Measurements from ENCODE around the gene ERI3.

ERI3 gene

GRCh38 chr1:44249543-44249942 lies 105.5 kb downstream of the ERI3 start:
- ChIA-PET POLR2A (no interaction called here), CTCF (interaction anchor here (0.8 to 4.9 kb wide), 4 partner anchors 11 to 70 kb away, joined by 3 to 24 read pairs (median 3); no protein-coding TSS in a partner anchor)
- no peak for DNase-seq (ENCODE audit: low read depth, low spot score)

GRCh38 chr1:44246806-44247205 lies 108.3 kb downstream of the ERI3 start:
- ChIA-PET CTCF (interaction anchor here (1.1 to 4.9 kb wide), 3 partner anchors 9 to 29 kb away, joined by 3 to 24 read pairs (median 4); no protein-coding TSS in a partner anchor), POLR2A (no interaction called here)
- TF ChIP-seq CTCF (IDR thresholded peaks at IDR 0.05; ENCODE audit: insufficient read depth, low read length, missing control alignments) = no peak
- DNase-seq (ENCODE audit: low read depth, low spot score) = no peak
- no peak overlapping the region for H3K4me3 ChIP-seq (ENCODE audit: low read depth, low read length)

More at GRCh38 chr1:44249543-44249942, 105.5 kb downstream of the ERI3 start:
- no peak for TF ChIP-seq CTCF (IDR thresholded peaks at IDR 0.05; ENCODE audit: insufficient read depth, low read length, missing control alignments)
- H3K4me3 ChIP-seq (ENCODE audit: low read depth, low read length) = no peak overlapping the region

GRCh38 chr1:44244986-44245385 lies 110.1 kb downstream of the ERI3 start:
- TF ChIP-seq CTCF (IDR thresholded peaks at IDR 0.05; ENCODE audit: insufficient read depth, low read length, missing control alignments) = no peak
- DNase-seq (ENCODE audit: low read depth, low spot score) = no peak
- CTCF ChIA-PET = no interaction called here
- H3K4me3 ChIP-seq (ENCODE audit: low read depth, low read length) = no peak overlapping the region
- POLR2A ChIA-PET = no interaction called here

- ChIA-PET CTCF (interaction anchor here (0.7 kb wide), 1 partner anchor 15 kb away, joined by 3 read pairs; no protein-coding TSS in a partner anchor), POLR2A (no interaction called here)
- no peak overlapping the region for H3K4me3 ChIP-seq (ENCODE audit: low read depth, low read length)
- TF ChIP-seq CTCF (IDR thresholded peaks at IDR 0.05; ENCODE audit: insufficient read depth, low read length, missing control alignments) = no peak
- DNase-seq (ENCODE audit: low read depth, low spot score) = no peak
Observed at GRCh38 chr1:44243782-44244495, 111.1 kb downstream of the ERI3 start.

- H3K4me3 ChIP-seq (ENCODE audit: low read depth, low read length) = no peak overlapping the region
- ChIA-PET POLR2A (no interaction called here), CTCF (interaction anchor here (0.6 to 0.7 kb wide), 2 partner anchors 9 to 16 kb away, joined by 3 read pairs; no protein-coding TSS in a partner anchor)
- TF ChIP-seq CTCF (IDR thresholded peaks at IDR 0.05; ENCODE audit: insufficient read depth, low read length, missing control alignments) = no peak
- DNase-seq (ENCODE audit: low read depth, low spot score) = no peak
Observed at GRCh38 chr1:44242746-44243145, 112.3 kb downstream of the ERI3 start.

- CTCF ChIA-PET = interaction anchor here (1.4 to 9.7 kb wide), 6 partner anchors 13 to 192 kb away, joined by 3 to 167 read pairs (median 16); no protein-coding TSS in a partner anchor
- no peak overlapping the region for H3K4me3 ChIP-seq (ENCODE audit: low read depth, low read length)
- TF ChIP-seq CTCF (IDR thresholded peaks at IDR 0.05; ENCODE audit: insufficient read depth, low read length, missing control alignments) = no peak
- POLR2A ChIA-PET = no interaction called here
- no peak for DNase-seq (ENCODE audit: low read depth, low spot score)
Observed at GRCh38 chr1:44240802-44241671, 114.0 kb downstream of the ERI3 start.
